ENCODE measurements around the gene MDFIC.

The MDFIC gene

GRCh38 chr7:114934086-114934485, 12.2 kb downstream of the MDFIC start:
- Histone ChIP-seq H3K9me3 (ENCODE audit: insufficient read depth, low read length, severe bottlenecking) (no peaks in the 10 kb centered on the region), H3K4me1 (ENCODE audit: insufficient read depth, low read length) (peaks cover 34% of the 10 kb centered on the region), H4K20me1 (ENCODE audit: insufficient read depth, low read length) (peaks cover 11% of the 10 kb centered on the region; the same call in 1 of the 2 replicates), H3K36me3 (ENCODE audit: insufficient read depth, low read length) (peaks cover 9% of the 10 kb centered on the region), H3K9ac (ENCODE audit: low read depth, low read length) (no peak overlapping the region), H3K27ac (ENCODE audit: low read length) (no peak overlapping the region), H3K4me2 (ENCODE audit: insufficient read depth, low read length) (no peak overlapping the region), H3K27me3 (ENCODE audit: insufficient read depth, low read length, poor library complexity) (no peaks in the 10 kb centered on the region), H2AFZ (ENCODE audit: low read depth, low read length) (no peak overlapping the region), H3K79me2 (ENCODE audit: insufficient read depth, low read length) (peaks cover 98% of the 10 kb centered on the region), H3K4me3 (ENCODE audit: low read depth in 1 of 2, low read length in 2 of 2) (no peak overlapping the region)
- ATAC-seq (ENCODE audit: insufficient read depth, low read depth), result no peak
- TF ChIP-seq CTCF (IDR thresholded peaks at IDR 0.05; ENCODE audit: borderline replicate concordance, extremely low read depth, low read length, poor library complexity, severe bottlenecking) (no peak), EZH2 (IDR thresholded peaks at IDR 0.05; ENCODE audit: borderline replicate concordance, low read depth, low read length, severe bottlenecking) (no peak)
- no peak for DNase-seq

GRCh38 chr7:114934713-114935112, 12.8 kb downstream of the MDFIC start:
- peaks cover 98% of the 10 kb centered on the region for H3K79me2 ChIP-seq (ENCODE audit: insufficient read depth, low read length)
- H3K9ac ChIP-seq (ENCODE audit: low read depth, low read length), result no peak overlapping the region
- no peaks in the 10 kb centered on the region for H3K27me3 ChIP-seq (ENCODE audit: insufficient read depth, low read length, poor library complexity)
- peaks cover 28% of the 10 kb centered on the region for H3K4me1 ChIP-seq (ENCODE audit: insufficient read depth, low read length)
- H2AFZ ChIP-seq (ENCODE audit: low read depth, low read length), result no peak overlapping the region
- TF ChIP-seq EZH2 (IDR thresholded peaks at IDR 0.05; ENCODE audit: borderline replicate concordance, low read depth, low read length, severe bottlenecking) (no peak), CTCF (IDR thresholded peaks at IDR 0.05; ENCODE audit: borderline replicate concordance, extremely low read depth, low read length, poor library complexity, severe bottlenecking) (no peak)
- no peak for DNase-seq
- no peak for ATAC-seq (ENCODE audit: insufficient read depth, low read depth)
- no peak overlapping the region for H3K4me2 ChIP-seq (ENCODE audit: insufficient read depth, low read length)
- no peak overlapping the region for H3K4me3 ChIP-seq (ENCODE audit: low read depth in 1 of 2, low read length in 2 of 2)
- H4K20me1 ChIP-seq (ENCODE audit: insufficient read depth, low read length), result peaks cover 10% of the 10 kb centered on the region; the same call in 1 of the 2 replicates
- H3K27ac ChIP-seq (ENCODE audit: low read length), result no peak overlapping the region
- H3K9me3 ChIP-seq (ENCODE audit: insufficient read depth, low read length, severe bottlenecking), result no peaks in the 10 kb centered on the region
- H3K36me3 ChIP-seq (ENCODE audit: insufficient read depth, low read length), result peaks cover 9% of the 10 kb centered on the region

GRCh38 chr7:114936471-114936870, 14.6 kb downstream of the MDFIC start:
- H3K4me1 ChIP-seq (ENCODE audit: insufficient read depth, low read length), result peaks cover 10% of the 10 kb centered on the region
- peaks cover 9% of the 10 kb centered on the region; the same call in 1 of the 2 replicates for H4K20me1 ChIP-seq (ENCODE audit: insufficient read depth, low read length)
- no peak for DNase-seq
- H3K4me3 ChIP-seq (ENCODE audit: low read depth in 1 of 2, low read length in 2 of 2), result no peak overlapping the region
- no peak overlapping the region for H2AFZ ChIP-seq (ENCODE audit: low read depth, low read length)
- TF ChIP-seq EZH2 (IDR thresholded peaks at IDR 0.05; ENCODE audit: borderline replicate concordance, low read depth, low read length, severe bottlenecking) (no peak), CTCF (IDR thresholded peaks at IDR 0.05; ENCODE audit: borderline replicate concordance, extremely low read depth, low read length, poor library complexity, severe bottlenecking) (no peak)
- H3K27ac ChIP-seq (ENCODE audit: low read length), result no peak overlapping the region
- no peaks in the 10 kb centered on the region for H3K27me3 ChIP-seq (ENCODE audit: insufficient read depth, low read length, poor library complexity)
- H3K9ac ChIP-seq (ENCODE audit: low read depth, low read length), result no peak overlapping the region
- H3K4me2 ChIP-seq (ENCODE audit: insufficient read depth, low read length), result no peak overlapping the region
- no peak for ATAC-seq (ENCODE audit: insufficient read depth, low read depth)
- peaks cover 98% of the 10 kb centered on the region for H3K79me2 ChIP-seq (ENCODE audit: insufficient read depth, low read length)
- no peaks in the 10 kb centered on the region for H3K9me3 ChIP-seq (ENCODE audit: insufficient read depth, low read length, severe bottlenecking)
- H3K36me3 ChIP-seq (ENCODE audit: insufficient read depth, low read length), result peaks cover 10% of the 10 kb centered on the region

- ATAC-seq (ENCODE audit: insufficient read depth, low read depth) (no peak), DNase-seq (no peak)
- Histone ChIP-seq H3K4me1 (ENCODE audit: insufficient read depth, low read length) (peaks cover 2% of the 10 kb centered on the region; the same call in 1 of the 2 replicates), H3K27ac (ENCODE audit: low read length) (no peak overlapping the region), H3K4me2 (ENCODE audit: insufficient read depth, low read length) (no peak overlapping the region), H3K9ac (ENCODE audit: low read depth, low read length) (no peak overlapping the region), H4K20me1 (ENCODE audit: insufficient read depth, low read length) (peaks cover 13% of the 10 kb centered on the region; the same call in 1 of the 2 replicates), H3K79me2 (ENCODE audit: insufficient read depth, low read length) (peaks cover 98% of the 10 kb centered on the region), H3K27me3 (ENCODE audit: insufficient read depth, low read length, poor library complexity) (no peaks in the 10 kb centered on the region), H3K9me3 (ENCODE audit: insufficient read depth, low read length, severe bottlenecking) (no peaks in the 10 kb centered on the region), H3K4me3 (ENCODE audit: low read depth in 1 of 2, low read length in 2 of 2) (no peak overlapping the region), H2AFZ (ENCODE audit: low read depth, low read length) (no peak overlapping the region), H3K36me3 (ENCODE audit: insufficient read depth, low read length) (peaks cover 15% of the 10 kb centered on the region)
- no peak for TF ChIP-seq EZH2 (IDR thresholded peaks at IDR 0.05; ENCODE audit: borderline replicate concordance, low read depth, low read length, severe bottlenecking)
- TF ChIP-seq CTCF (IDR thresholded peaks at IDR 0.05; ENCODE audit: borderline replicate concordance, extremely low read depth, low read length, poor library complexity, severe bottlenecking), result no peak
These were observed 15.6 kb downstream of the MDFIC start for GRCh38 chr7:114937446-114937845.

Data from DND-41 (cell line).